HT-29 (cell line): ENCODE measurements around the gene KLRF2. TPM values are rescaled to one million over a fixed set of nuclear protein-coding genes. Genes with fewer than 3 reads are reported as not detected.
"Not testable (repeated sequence)": the region's sequence is repeated elsewhere in the genome, so short reads cannot be mapped to it uniquely, and the experiment has no call there.

Experiments used
- DNase-seq: peaks from one replicate; pipeline ENCODE4 v3.0.0-alpha.2; 2015; ENCODE audit warnings: low spot score
- total RNA-seq: library from RNA; depleted of rRNA; stranded (reverse); fragments of >200 nt; shearing (Covaris generic); gene quantifications from 2 replicates; pipeline ENCODE4 v1.2.3, GENCODE V29; 2014; rRNA removed

The KLRF2 gene, protein sequence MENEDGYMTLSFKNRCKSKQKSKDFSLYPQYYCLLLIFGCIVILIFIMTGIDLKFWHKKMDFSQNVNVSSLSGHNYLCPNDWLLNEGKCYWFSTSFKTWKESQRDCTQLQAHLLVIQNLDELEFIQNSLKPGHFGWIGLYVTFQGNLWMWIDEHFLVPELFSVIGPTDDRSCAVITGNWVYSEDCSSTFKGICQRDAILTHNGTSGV
- total RNA-seq: not detected in 2 replicates

DNA sequence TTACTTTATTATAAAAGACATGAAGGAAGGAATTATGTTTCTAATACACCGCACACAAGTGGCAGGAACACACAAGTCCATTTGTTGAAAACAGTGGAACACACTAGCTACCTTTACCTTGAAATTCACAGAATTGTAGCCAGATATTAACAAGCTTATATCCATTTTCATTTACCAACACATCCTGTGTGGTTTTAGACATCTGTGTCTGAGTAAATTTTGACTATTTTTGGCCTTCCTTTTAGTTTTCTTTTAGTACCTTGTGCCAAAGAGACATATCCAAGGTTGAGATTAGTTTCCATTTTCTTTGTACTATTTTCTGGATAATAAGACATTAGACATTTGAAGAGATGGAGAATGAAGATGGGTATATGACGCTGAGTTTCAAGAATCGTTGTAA, at the start of gene KLRF2:
TSS of gene KLRF2 (plus strand) at position 244 of the 400 bp plus-strand sequence. CDS start at position 351, 107 bp downstream.
- DNase-seq: no peak

DNA sequence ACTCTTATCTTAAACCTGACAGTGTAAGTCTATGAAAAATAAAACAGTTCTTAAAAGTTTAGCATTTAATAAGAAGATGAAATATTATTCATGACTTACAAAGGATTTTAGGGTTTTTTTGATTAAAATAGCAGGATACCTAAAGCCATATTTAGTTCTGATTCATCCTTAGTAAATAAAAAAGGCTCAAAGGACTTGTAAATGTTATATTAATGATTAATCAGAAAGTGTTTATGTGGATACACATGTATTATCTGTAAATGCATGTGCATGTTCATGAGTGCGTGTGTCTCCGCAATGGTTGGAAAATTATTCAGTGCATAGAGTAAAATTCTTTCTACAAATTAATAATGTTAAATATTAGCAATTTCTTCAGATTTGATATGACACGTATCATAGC, 49.6 kb upstream of the KLRF2 start:
- no peak for DNase-seq

DNA sequence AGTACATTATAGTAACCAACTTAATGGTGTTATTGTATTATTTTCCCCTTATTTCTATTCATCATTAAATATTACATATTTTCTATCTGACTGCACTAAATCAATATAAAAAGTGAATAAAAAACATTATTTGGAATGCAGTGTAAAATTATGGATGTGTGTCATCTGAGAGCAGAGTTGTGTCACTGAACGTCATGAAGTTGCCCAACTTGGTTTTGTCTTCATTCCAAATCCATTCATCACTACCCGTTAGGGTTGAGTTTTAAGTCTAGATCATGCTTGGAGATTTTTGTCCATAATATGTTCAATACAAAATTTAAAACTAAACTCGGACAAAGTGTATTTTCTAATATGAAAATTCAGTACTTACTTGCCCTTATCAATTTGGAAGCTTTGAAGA, 37.9 kb upstream of the KLRF2 start:
- DNase-seq: no peak

DNA sequence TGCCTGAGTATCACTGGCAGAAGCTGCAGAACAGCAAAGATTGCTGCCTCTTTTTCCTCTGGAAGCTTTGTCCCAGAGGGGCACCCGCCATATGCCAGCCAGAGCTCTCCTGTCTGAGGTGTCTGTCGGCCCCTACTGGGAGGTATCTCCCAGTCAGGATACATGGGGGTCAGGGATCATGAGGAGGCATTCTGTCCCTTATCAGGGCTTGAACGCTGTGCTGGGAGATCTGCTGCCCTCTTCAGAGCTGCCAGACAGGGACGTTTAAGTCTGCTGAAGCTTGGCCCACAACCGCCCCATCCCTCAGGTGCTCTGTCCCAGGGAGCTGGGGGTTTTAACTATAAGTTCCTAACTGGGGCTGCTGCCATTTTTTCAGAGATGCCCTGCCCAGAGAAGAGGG, 32.4 kb upstream of the KLRF2 start:
- no peak for DNase-seq

DNA sequence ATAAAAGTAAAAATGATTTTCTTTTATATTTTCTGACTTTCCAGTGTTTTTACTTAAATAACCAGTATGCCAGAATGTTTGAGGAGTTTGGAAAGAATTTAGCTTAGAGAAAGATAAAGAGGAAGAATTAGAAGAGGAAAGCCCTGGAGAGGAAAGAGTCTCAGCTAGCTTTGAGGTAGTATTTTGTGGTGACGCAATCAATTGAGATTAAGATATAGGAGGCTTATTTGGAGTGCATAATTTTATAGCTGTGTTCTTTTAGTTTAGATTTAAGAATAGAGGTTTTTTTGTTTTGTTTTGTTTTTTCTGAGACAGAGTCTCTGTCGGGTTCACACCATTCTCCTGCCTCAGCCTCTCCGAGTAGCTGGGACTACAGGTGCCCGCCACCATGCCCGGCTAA, 30.2 kb upstream of the KLRF2 start:
- DNase-seq: no peak

DNA sequence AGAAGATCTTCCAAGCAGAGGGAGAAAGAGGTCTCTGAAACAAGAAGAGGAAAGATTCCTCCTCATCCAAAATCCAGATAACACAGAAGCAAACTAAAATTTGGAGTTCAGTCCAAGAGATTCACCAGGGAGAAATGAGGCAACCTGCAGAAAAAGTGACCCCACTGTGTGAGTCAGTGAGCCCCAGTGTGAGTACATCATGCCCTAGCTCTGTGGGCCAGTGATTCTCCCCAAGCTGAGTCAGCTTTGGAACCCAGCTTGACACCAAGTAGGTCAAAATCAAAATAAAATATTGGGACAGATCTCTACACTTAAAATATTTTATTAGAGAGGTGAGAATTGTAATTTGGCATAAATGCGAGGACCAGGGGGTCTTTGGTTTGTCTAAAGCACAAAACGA, 29.4 kb upstream of the KLRF2 start:
- DNase-seq: no peak

DNA sequence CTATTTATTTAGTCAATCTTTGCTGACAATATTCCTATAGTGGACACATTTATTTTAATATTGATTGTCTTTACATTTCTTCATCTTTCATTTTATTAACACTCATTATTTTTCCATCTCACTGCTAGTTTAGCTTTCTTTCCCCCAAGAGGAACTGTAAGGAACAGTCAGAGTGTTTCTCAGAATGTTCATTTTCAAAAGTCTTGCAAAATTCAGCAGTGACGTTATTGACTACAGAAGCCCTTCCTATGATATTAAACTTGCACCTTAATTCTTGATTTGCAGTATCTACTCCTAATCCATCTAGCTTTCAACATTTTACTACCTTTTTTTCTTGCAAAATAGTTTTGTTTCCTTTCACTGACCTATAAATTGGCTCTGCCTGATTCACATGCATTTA, 25.1 kb upstream of the KLRF2 start:
- no peak for DNase-seq

DNA sequence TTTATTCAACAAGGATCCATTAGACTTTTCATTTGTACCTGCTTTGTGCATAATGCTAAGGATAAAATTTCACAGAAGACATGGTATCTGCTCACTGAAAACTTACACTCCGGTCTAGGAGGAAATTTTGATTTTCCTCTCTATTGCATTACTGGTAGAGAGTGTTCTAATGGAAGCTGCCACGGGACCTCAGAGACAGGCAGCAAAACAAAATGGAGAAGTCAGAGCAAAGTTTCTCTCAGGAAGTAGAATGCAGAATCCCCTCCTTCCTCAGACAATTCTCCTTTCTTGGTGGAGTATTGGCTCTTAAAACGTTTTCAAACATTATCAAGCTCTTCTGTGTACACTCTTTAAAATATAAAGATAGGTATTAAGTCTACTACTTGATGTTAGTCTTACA, 24.4 kb upstream of the KLRF2 start:
- no peak for DNase-seq

DNA sequence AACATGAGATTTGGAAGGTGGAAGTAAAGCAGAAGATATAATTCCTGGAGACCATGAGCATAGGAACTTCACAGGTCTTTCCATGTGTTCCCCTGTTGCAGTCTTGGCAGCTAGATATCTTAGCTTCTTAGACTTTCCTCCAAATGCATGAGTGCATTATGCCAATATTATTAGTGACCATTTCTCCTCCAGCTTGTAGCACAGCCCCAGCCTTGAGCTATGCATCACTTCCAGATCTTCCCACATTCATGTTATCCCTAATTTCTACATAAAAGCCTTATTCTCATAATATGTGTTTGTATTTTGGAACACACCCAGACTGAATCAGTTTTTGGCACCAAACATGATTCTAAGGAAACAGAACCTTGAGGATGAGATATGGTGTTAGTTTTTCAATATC, 23.2 kb upstream of the KLRF2 start:
- no peak for DNase-seq

DNA sequence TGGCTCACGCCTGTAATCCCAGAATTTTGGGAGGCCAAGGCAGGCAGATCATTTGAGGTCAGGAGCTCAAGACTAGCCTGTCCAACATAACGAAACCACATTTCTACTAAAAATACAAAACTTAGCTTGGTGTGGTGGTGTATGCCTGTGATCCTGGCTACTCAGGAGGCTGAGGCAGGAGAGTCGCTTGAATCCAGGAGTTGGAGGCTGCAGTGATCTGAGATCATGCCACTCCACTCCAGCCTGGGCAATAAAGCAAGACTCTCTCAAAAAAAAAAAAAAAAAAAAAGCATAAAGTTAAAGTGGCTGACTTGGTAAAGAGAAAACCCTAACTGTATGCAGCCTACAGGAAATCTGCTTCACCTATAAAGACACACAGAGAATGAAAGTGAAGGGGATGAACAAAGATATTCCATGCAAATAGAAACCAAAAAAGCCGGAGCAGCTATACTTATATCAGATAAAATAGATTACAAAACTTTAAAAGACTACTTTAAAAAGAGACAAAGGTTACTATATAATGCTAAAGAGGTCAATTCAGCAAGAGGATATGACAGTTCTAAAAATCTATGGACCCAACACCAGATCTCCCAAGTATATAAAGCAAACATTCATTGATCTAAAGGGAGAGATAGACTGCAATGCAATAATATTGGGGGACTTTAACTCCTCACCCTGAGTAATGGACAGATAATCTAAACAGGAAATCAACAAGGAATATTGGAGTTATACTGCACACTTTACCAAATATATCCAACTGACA, 16.2 kb upstream of the KLRF2 start:
- DNase-seq: no peak

DNA sequence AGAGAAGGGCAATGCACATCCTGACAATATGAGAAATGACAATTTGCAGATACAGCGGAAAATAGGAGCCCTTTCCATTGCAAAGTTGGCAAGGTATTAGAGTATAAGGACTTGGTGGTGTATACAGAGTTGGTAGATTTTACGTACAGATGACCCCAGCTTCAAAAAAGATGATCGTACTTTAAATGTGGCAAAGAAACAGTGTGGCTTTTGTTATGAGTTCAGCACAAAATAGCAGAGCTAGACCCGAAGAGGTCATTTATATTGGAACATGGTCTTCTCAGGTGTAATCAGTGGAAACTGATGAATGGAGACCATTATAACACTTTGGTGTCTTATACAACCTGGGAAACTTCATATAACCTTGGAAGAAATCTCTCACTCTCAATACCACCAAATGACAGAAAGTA, 14.4 kb upstream of the KLRF2 start:
- no peak for DNase-seq

DNA sequence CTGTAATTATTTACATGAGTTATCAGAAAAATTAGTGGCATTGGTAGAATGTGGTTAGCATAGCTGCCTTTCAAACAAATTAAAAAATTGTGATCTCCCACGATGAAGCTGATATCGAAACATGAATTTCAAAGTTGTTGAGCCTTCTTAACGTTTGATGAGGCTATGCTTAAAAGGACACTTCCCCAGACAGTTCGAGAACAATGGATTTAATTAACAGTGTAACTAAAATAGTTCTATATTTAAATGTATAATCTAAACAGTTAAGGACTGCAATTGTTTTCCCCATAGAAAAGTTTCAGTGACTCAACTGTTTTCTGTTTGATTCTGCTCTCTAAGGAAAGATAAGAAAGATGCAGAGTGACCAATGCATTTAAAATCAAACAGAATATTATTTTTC, 13.8 kb upstream of the KLRF2 start:
- no peak for DNase-seq

DNA sequence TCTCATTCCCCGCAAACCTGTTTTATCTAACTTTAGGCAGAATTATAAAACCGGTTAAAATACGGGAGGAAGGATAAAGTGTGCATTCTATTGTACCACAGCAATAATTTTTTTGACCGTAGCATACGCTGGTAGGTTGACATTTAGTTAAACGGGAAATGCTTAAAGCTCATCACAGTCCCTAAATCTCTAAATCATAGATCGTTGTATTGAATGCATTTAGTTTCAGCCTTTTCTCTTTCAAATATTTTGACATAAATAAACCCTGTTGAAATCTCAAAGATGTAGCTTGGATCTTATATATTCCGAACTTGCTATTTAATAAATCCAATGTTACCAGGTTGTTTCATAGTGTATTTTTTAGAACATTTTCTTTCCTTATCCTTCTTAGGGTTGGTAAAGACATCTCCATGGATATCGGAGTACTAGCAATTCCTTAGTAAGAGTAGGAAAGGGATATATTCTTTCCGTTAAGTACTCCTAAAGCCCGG, 12.9 kb upstream of the KLRF2 start:
- DNase-seq: no peak

DNA sequence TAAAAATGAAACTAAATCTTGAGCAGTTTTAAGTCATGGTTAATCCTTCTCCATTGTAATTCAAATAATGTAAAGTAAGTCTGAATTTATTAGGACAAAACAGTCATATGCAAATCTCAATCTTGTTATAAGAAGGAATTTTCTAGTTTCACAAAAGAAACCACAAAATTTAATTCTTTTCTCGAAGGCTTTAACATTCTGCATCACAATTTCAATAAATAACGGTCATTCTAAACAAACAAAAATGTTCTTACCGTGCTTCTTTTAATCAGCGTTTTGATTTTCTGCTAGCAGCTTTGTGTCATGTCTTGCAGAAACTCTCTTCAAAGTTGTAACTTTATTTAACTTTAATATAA, 12.4 kb upstream of the KLRF2 start:
- DNase-seq: no peak

DNA sequence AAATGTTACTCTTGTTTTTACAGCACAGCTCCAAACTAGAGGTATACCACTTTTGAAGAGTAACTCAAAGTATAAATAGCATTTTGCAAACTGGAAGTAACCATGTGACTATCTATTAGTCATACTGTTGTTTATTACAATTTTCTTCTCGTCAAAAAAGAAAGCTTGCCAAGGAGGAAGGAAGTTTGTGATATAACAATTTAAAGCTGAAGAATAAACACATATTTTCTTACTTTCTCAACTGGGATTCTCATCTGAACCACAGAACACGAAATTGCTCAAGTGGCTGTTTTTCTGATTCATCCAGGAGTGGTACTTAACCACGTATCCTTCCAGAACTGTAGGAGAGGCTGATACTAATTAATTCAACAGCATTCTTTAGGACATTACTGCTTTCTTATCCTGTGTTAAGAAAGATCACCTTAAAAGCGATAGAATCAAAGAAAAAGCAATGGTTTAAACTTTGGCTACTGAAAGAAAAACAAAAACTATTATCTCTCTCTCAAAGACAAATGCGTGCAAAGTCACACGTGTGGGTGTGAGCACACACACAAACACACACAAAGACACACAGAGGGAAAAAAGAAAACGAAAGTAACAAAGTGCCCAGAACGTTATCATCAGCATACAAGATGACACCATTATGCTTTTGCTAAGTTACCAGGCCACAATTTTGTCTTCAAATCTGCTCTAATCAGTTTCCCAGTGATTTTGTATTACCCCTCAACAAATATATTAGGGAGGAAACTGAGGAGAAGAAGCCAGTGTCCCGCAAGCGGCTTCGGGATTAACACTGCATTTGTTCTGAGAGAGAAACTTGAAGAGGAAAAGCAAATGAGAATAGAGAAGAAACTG, 11.8 kb upstream of the KLRF2 start, which contains the start of gene CLEC2B:
TSS of gene CLEC2B (minus strand) at position 48 of the 855 bp plus-strand sequence.
- DNase-seq: no peak

DNA sequence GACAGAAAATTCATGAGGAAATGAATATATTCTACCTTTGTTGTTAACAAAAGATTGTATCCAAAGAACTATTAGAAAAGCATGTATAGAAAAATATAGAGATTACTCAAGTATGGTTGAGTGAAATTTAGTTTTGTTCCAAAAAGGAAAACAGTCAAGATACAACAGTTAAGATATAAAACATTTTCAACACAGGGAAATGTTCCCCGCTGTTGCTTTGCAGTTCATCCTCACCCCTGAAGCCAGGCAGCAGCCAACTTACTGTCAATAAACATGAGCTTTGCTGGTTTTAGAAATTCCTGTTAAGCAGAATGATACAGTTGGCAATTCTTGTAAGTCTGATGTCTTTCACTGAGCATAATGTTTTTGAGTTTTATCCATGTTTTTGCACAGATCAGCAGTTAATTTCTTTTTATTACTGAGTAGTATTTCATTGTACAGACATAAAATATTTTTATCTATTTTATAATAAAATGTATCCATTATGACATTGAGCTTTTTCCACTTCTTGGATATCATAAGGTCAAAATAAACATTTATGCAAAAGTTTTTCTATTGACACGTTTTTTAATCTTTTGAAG, 10.9 kb upstream of the KLRF2 start:
- no peak for DNase-seq

DNA sequence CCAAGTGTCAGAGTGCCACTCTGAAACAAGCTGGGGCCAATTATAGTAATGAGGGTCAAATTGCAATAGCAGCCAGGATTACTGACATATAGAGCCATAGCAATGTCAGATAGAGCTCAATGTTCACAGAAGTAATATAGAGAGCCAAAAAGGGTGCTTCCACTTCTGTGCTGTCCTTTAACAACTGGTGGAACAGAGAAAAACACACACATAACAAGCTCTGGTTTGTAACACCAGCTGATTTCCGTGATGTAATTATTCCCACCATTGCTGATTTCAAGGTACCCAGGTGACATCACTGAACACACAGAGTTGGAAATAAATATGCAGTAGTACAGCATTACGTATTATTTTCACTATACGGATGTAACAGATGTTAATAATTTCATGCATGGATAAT, 9.1 kb upstream of the KLRF2 start:
- DNase-seq: no peak

DNA sequence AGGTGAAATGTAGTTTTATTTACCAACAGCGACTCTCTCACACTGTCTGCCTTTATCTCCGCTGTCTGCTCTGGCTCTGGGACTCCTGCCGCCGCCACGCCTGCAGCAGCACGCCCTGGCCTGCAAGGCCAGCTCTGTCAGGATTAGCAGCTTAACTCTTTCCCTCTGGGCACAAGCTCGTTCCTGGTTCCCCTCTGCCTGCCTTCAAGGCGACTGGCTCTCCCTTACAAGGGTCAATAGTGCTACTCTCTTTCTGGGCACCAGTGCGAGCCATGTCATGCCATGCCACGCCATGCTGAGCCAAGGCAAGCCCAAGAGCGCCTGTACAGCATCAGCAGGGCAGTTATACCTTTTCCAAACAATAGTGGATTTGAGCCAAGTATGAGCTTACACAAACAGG, 8.5 kb upstream of the KLRF2 start:
- no peak for DNase-seq

DNA sequence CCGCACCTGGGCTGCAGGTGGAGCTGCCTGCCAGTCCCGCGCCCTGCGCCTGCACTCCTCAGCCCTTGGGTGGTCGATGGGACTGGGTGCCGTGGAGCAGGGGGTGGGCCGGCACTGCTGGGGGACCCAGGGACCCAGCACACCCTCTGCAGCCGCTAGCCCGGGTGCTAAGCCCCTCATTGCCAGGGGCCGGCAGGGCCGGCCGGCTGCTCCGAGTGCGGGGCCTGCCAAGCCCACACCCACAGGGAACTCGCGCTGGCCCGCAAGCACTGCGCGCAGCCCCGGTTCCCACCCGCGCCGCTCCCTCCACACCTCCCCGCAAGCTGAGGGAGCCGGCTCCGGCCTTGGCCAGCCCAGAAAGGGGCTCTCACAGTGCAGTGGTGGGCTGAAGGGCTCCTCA, 5.2 kb upstream of the KLRF2 start:
- not testable (repeated sequence) for DNase-seq

DNA sequence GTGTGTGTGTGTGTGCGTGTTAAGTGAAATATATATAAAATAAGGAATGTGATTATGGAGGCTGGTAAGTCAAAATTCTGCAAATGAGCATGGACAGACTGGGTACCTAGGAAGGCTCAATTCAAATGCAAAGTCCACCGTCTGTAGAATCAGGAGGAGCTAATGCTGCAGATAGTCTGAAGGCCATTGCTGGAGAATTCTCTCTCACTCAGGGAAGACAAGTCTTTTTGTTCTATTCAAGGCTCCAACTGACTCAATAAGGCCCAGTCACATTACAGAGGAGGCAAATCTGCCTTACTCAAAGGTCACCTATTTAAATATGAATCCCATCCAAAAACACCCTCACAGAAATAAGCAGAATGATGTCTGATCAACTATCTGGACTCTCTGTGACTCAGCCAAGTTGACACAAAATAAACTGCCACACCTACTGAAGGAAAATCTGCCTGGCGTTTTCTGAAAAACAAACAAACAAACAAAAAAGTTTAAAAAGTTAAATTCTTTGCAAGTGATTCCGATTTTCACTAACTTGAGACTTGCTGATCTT, 684 bp upstream of the KLRF2 start:
- no peak for DNase-seq

DNA sequence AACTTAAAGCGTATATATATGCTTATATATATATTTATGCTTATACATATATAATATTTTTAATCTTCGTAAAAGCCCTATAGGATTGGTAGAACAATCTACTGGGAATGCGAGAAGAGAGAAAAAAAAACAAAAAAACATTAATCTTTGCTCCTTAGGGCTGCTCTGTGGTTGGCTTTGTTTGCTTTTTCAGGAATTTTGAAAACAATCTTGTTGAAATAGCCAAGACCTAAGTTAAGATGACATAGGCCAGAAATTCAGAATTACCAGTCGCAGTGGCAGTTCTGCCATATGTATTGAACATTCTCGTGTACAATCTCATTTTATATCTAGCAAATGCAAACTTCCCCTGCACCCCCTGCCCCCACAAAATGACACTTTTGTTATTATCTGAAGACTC, 699 bp downstream of the KLRF2 start:
- no peak for DNase-seq

DNA sequence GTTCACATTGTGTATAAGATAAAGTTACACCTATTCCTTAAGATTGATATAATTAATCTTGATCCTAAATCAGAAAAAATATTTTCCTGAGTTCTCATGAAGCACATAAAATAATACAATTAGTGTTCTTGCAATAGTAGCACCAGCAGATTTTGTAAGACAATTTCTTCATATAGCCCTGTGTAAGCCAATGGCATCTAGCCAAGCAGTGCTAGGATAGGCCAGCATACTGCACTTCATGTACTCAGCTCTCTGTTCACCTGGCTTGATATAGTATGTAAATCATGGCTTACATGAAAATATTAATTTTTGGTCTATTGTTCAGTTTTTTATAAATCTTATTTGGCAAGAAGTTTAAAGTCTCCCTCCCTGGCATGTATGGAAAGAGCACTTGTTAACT, 1.9 kb downstream of the KLRF2 start:
- no peak for DNase-seq
